Psoas muscle (tissue), 8 donors: ENCODE data around the gene GDF7. TPM values are rescaled to one million over a fixed set of nuclear protein-coding genes. Genes with fewer than 3 reads are reported as not detected.
"Not testable (repeated sequence)": the region's sequence is repeated elsewhere in the genome, so short reads cannot be mapped to it uniquely, and the experiment has no call there.

Experiments
- ATAC-seq, 4 donors: fragments of 200-7000 bp; cut with Tn5 transposase; one replicate each; pipeline ENCODE4 v1.9.1; 2020; ENCODE audit warnings: moderate library complexity in 3 of 4, mild to moderate bottlenecking in 2 of 4
- DNase-seq, 2 donors: peaks; one replicate each; pipeline ENCODE4 v3.0.0-alpha.2; 2020
- H3K27ac ChIP-seq: fragments of 200-600 bp; one replicate; pipeline ENCODE4 v1.8.0; 2022
- H3K27me3 ChIP-seq, 3 donors: fragments of 200-600 bp in 1 of 3; one replicate each; pipeline versions ENCODE4 v1.6.1 to v1.8.0; 2013 to 2022; ENCODE audit warnings: low read length in 2 of 3, mild to moderate bottlenecking in 2 of 3, moderate library complexity in 1 of 3; ENCODE audit not compliant: insufficient read depth in 3 of 3
- H3K36me3 ChIP-seq, 2 donors: fragments of 200-600 bp in 1 of 2; one replicate each; pipeline versions ENCODE4 v1.6.1 to v1.8.0; 2013 to 2022; ENCODE audit warnings: low read depth in 1 of 2, mild to moderate bottlenecking in 1 of 2, moderate library complexity in 1 of 2; ENCODE audit not compliant: insufficient read depth in 1 of 2
- H3K4me1 ChIP-seq: fragments of 200-600 bp; one replicate; pipeline ENCODE4 v1.8.0; 2022
- H3K4me3 ChIP-seq: fragments of 200-600 bp; one replicate; pipeline ENCODE4 v1.8.0; 2022; ENCODE audit warnings: mild to moderate bottlenecking
- H3K9me3 ChIP-seq: fragments of 200-600 bp; one replicate; pipeline ENCODE4 v1.8.0; 2022
- CTCF ChIP-seq: fragments of 200-600 bp; IDR thresholded peaks from one replicate; pipeline ENCODE4 v1.8.0; 2022; ENCODE audit warnings: antibody characterized with exemption
- WGBS, 3 donors: extraction: QIAGEN DNeasy Blood & Tissue Kit; methylation state at CpG; one replicate each; pipeline versions ENCODE4 v1.1.6 to v1.1.7; 2013; 5-methylcytosine and 5-hydroxymethylcytosine counted together
- intact Hi-C, 2 donors: fragments of 100-400 bp; cut with DNase I; formaldehyde crosslinking; loops; one replicate each; pipeline versions ENCODE4 v1.11.0 to v1.14.2; 2022
- polyA plus RNA-seq, 3 donors: library from polyadenylated mRNA; stranded (reverse); fragments of 200-250 nt; gene quantifications; one replicate each; pipeline ENCODE4 v1.2.3, GENCODE V29; 2013
- total RNA-seq, 4 donors: library from RNA; stranded (reverse); fragmentation: NEBNext Ultra II Directional in 2 of 4; extraction: Animal tissue kit (Norgen Biotek cat#: 25700) in 2 of 4; gene quantifications; one replicate each; pipeline versions ENCODE4 v1.2.1 to v1.2.4, GENCODE V29; 2021 to 2023
- donor health status: healthy with polysubstance abuse.
- donor health status: DM: no; HTN: no; CAD: no; lungs with moderate emphysema.
- donor health status: Bipolar disorder and iron deficiency.
- donor health status: healthy.
- donor health status: DM: yes; HTN: yes; CAD: no.
- donor health status: DM: no; HTN: no; CAD: no.
- donor health status: DM: no; HTN: no; CAD: no.
- donor health status: DM: yes; HTN: yes; CAD: no.

GDF7 gene
- total and polyA plus RNA-seq, 7 donors = 0.03 to 0.94 (median 0.04) TPM

GRCh38 chr2:20716164-20716563 lies 49.2 kb downstream of the GDF7 start:
- 92 to 99% (median 95%) methylated on average over 3 of the region's 3 CpGs for WGBS, 3 donors

DNA sequence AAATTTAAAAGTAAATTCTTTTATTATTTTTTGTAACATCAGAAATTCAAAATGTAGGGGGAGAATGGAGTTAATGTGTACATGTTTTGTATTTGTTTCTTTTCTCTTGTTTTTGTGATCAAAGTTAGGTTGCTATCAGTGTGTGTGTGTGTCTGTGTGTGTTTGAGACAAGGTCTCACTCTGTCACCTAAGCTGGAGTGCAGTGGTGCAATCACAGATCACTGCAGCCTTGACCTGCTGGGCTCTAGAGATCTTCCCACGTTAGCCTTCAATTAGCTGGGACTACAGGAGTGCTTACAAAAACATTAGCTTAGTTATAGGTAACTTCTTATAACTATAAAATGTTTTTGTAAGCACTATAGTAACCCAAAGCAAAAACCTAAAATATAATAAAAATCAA lies 50.7 kb downstream of the GDF7 start:
- Histone ChIP-seq H3K27me3 (no peaks in the 10 kb centered on the region), H3K27ac (no peak overlapping the region), H3K9me3 (peaks cover 14% of the 10 kb centered on the region), H3K36me3 (no peaks in the 10 kb centered on the region), H3K4me1 (no peaks in the 10 kb centered on the region), H3K4me3 (no peak overlapping the region)
- 64 to 82% (median 78%) methylated on average over 1 of the region's 1 CpG for WGBS, 3 donors
- ATAC-seq (no peak), DNase-seq (no peak)
- TF ChIP-seq CTCF = no peak
- intact Hi-C loops = no loop called here

More at GRCh38 chr2:20716164-20716563, 49.2 kb downstream of the GDF7 start:
- H3K9me3 ChIP-seq = peaks cover 14% of the 10 kb centered on the region
- H3K36me3 ChIP-seq, H3K27me3 ChIP-seq, H3K27ac ChIP-seq, ATAC-seq, intact Hi-C loops, DNase-seq, H3K4me1 ChIP-seq, H3K4me3 ChIP-seq: not testable (repeated sequence)

DNA sequence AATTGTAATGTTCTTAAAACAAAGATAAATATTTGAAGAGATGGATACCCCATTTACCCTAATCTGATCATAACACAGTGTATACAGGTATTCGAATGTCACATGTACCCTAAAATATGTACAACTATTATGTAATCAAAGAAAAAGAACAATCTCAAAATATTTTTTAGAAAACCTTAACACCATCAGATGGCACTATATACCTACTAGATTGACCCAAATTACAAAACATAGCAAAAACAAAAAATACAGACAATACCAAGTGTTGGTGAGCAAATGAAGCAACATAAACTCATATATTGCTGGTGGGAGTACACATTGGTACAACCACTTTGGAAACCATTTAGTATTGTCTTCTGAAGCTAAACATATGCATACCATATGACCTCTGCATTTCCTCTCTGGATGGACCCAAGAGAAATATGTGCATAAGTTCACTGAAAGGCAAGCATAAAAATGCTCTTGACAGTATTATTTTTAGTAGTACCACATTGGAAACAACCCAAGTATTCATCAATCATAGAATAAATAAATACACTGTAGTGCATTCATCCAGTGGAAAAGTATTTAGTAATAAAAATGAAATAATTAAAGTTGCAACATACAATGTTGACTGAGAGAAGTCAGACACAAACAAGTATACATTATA lies 55.8 kb downstream of the GDF7 start:
- Histone ChIP-seq H3K27me3 (no peaks in the 10 kb centered on the region), H3K9me3 (peaks cover 14% of the 10 kb centered on the region), H3K36me3 (no peaks in the 10 kb centered on the region), H3K4me1 (no peaks in the 10 kb centered on the region), H3K27ac (no peak overlapping the region), H3K4me3 (no peak overlapping the region)
- DNase-seq (no peak), ATAC-seq (no peak)
- no peak for TF ChIP-seq CTCF
- 96 to 100% (median 97%) methylated on average over 1 of the region's 1 CpG for WGBS, 3 donors
- intact Hi-C loops = no loop called here

DNA sequence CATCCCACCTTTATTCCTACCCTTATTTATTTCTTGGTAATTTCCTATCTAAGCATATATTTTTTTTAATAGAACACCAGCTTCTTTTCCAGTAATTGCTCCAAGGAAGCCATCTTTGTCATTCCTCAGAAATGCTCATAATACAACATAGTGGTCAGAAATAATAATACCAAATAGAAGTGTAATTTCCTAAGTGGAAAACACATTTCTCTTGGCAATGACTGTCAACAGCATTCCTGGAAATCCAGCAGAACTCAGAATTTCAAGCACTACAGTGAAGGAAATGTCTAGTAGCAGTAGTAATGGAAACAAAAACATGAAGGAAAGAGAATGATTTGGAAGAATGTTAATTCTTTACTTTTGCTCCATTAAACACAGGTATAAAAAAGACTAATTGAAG lies 56.6 kb downstream of the GDF7 start:
- H3K27me3 ChIP-seq = no peaks in the 10 kb centered on the region
- no peak overlapping the region for H3K27ac ChIP-seq
- no peak for DNase-seq
- TF ChIP-seq CTCF = no peak
- no peak overlapping the region for H3K4me3 ChIP-seq
- H3K36me3 ChIP-seq = no peaks in the 10 kb centered on the region
- H3K4me1 ChIP-seq = no peaks in the 10 kb centered on the region
- H3K9me3 ChIP-seq = peaks cover 10% of the 10 kb centered on the region
- intact Hi-C loops = no loop called here
- ATAC-seq = no peak

- TF ChIP-seq CTCF = no peak
- 98 to 100% (median 98%) methylated on average over 3 of the region's 3 CpGs for WGBS, 3 donors
- peaks cover 9% of the 10 kb centered on the region for H3K9me3 ChIP-seq
- H3K4me1 ChIP-seq = no peaks in the 10 kb centered on the region
- DNase-seq (no peak), ATAC-seq (no peak)
- H3K36me3 ChIP-seq = no peaks in the 10 kb centered on the region
- no peak overlapping the region for H3K27ac ChIP-seq
- intact Hi-C loops = no loop called here
- no peak overlapping the region for H3K4me3 ChIP-seq
- H3K27me3 ChIP-seq = no peaks in the 10 kb centered on the region
Measured at GRCh38 chr2:20724500-20725053, 57.6 kb downstream of the GDF7 start.
